Neural progenitor cell (in vitro differentiated cells): ENCODE measurements around the gene IDNK. TPM values are rescaled to one million over a fixed set of nuclear protein-coding genes. Genes with fewer than 3 reads are reported as not detected.

ENCODE experiments used
- DNase-seq: peaks from one replicate; pipeline ENCODE4 v3.0.0-alpha.2; 2016; ENCODE audit warnings: low spot score
- H2AFZ ChIP-seq: fragments of 200-600 bp; sonication (generic); replicated peaks from 2 replicates; pipeline ENCODE4 v1.6.1; 2016; ENCODE audit warnings: antibody characterized with exemption
- H3F3A ChIP-seq: fragments of 200-600 bp; sonication (generic); 2 replicates; pipeline ENCODE4 v1.6.1; 2016; ENCODE audit warnings: antibody characterized with exemption, low read depth
- H3K27ac ChIP-seq: fragments of 200-600 bp; sonication (generic); 2 replicates; pipeline ENCODE4 v1.5.1; 2016; ENCODE audit warnings: mild to moderate bottlenecking
- H3K27me3 ChIP-seq: fragments of 200-600 bp; sonication (generic); 2 replicates; pipeline ENCODE4 v1.6.1; 2016; ENCODE audit warnings: mild to moderate bottlenecking, moderate library complexity
- H3K36me3 ChIP-seq: fragments of 200-600 bp; sonication (generic); 2 replicates; pipeline ENCODE4 v1.5.1; 2016
- H3K4me1 ChIP-seq: fragments of 200-600 bp; sonication (generic); 2 replicates; pipeline ENCODE4 v1.6.1; 2016; ENCODE audit warnings: mixed run types
- H3K4me2 ChIP-seq: fragments of 200-600 bp; sonication (generic); 2 replicates; pipeline ENCODE4 v1.6.1; 2016
- H3K4me3 ChIP-seq: fragments of 200-600 bp; sonication (generic); 2 replicates; pipeline ENCODE4 v1.5.1; 2016
- H3K79me2 ChIP-seq: fragments of 200-600 bp; sonication (generic); 2 replicates; pipeline ENCODE4 v1.6.1; 2016; ENCODE audit warnings: low read depth
- H3K9ac ChIP-seq: fragments of 200-600 bp; sonication (generic); 2 replicates; pipeline ENCODE4 v1.6.1; 2016
- H3K9me3 ChIP-seq: fragments of 200-600 bp; sonication (generic); 2 replicates; pipeline ENCODE4 v1.5.1; 2016; ENCODE audit warnings: low read depth
- H4K20me1 ChIP-seq: fragments of 200-600 bp; sonication (generic); 2 replicates; pipeline ENCODE4 v1.6.1; 2016; ENCODE audit warnings: low read depth
- H3K27ac Mint-ChIP-seq: 3 replicates; pipeline ENCODE4 v1.8.0; 2021; ENCODE audit warnings: mixed read lengths
- H3K27me3 Mint-ChIP-seq: 2 replicates; pipeline ENCODE4 v1.8.0; 2022; ENCODE audit warnings: low read depth, mild to moderate bottlenecking, inconsistent platforms, moderate library complexity, mixed read lengths; ENCODE audit not compliant: insufficient read depth
- H3K36me3 Mint-ChIP-seq: 3 replicates; pipeline ENCODE4 v1.8.0; 2021; ENCODE audit warnings: mixed read lengths
- H3K4me1 Mint-ChIP-seq: 3 replicates; pipeline ENCODE4 v1.8.0; 2021; ENCODE audit warnings: mixed read lengths
- H3K4me3 Mint-ChIP-seq: 3 replicates; pipeline ENCODE4 v1.8.0; 2021; ENCODE audit warnings: mild to moderate bottlenecking, moderate library complexity, mixed read lengths
- H3K9me3 Mint-ChIP-seq: 3 replicates; pipeline ENCODE4 v1.8.0; 2020; ENCODE audit warnings: mixed read lengths
- EZH2 ChIP-seq: fragments of 200-600 bp; sonication (generic); IDR thresholded peaks from 2 replicates; pipeline ENCODE4 v1.6.1; 2017; ENCODE audit warnings: antibody characterized with exemption, mild to moderate bottlenecking, moderate library complexity
- EZH2phosphoT487 ChIP-seq: fragments of 200-600 bp; sonication (generic); IDR thresholded peaks from 2 replicates; pipeline ENCODE4 v1.6.1; 2017; ENCODE audit warnings: antibody characterized with exemption
- total RNA-seq: library from RNA; depleted of rRNA; stranded (reverse); fragments of >200 nt; gene quantifications from 2 replicates; pipeline ENCODE4 v1.2.3, GENCODE V29; 2015; ENCODE audit warnings: low replicate concordance
- TF ChIP-seq, protein P1 (sequence below): fragments of 200-600 bp; sonication (generic); IDR thresholded peaks from 2 replicates; pipeline ENCODE4 v1.5.1; 2017; ENCODE audit warnings: antibody characterized with exemption, mild to moderate bottlenecking

The IDNK gene
- total RNA-seq, 1 donor from 2014 or later = 9.0 TPM

DNA sequence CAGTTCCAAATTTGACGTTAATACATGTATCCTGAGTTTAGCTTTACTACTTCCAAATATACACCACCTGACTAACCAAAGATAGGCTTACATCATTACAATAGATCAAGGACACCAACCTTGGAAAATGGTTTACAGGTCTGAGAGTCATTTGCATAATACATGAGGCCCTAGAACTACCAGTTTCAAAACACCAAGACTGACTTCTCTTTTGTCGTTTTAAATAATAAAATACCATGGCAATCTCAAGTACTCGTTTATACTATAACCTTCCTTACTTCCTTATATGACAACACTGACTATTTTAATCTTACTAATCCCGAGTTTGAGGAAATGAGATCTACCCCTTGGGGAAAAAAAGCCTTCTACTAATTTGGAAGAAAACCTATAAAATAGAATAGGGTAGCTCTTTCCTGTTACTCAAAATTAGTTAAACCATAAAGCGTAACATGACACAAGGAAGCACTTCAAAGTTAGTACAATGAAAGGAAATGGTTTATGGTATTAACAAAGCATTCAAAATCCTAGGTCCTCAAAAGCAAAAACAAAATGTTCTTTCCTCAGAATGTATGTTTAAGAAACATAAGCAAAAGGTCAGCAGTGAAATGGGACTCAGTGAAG is 42.7 kb downstream of the IDNK start:
- no peak for TF ChIP-seq EZH2
- TF ChIP-seq, protein P1, sequence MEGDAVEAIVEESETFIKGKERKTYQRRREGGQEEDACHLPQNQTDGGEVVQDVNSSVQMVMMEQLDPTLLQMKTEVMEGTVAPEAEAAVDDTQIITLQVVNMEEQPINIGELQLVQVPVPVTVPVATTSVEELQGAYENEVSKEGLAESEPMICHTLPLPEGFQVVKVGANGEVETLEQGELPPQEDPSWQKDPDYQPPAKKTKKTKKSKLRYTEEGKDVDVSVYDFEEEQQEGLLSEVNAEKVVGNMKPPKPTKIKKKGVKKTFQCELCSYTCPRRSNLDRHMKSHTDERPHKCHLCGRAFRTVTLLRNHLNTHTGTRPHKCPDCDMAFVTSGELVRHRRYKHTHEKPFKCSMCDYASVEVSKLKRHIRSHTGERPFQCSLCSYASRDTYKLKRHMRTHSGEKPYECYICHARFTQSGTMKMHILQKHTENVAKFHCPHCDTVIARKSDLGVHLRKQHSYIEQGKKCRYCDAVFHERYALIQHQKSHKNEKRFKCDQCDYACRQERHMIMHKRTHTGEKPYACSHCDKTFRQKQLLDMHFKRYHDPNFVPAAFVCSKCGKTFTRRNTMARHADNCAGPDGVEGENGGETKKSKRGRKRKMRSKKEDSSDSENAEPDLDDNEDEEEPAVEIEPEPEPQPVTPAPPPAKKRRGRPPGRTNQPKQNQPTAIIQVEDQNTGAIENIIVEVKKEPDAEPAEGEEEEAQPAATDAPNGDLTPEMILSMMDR = no peak
- TF ChIP-seq EZH2phosphoT487 = no peak
- DNase-seq = no peak
- H2AFZ ChIP-seq = no peak overlapping the region
- no peaks in the 10 kb centered on the region for H3K9me3 ChIP-seq
- no peak overlapping the region for H3K4me3 Mint-ChIP-seq
- H3K27me3 Mint-ChIP-seq = no peaks in the 10 kb centered on the region
- H3F3A ChIP-seq = no peaks in the 10 kb centered on the region
- no peak overlapping the region for H3K9ac ChIP-seq
- H3K4me3 ChIP-seq = no peak overlapping the region
- no peak overlapping the region for H3K4me2 ChIP-seq
- H3K36me3 Mint-ChIP-seq = peaks cover 11% of the 10 kb centered on the region
- H3K79me2 ChIP-seq = no peaks in the 10 kb centered on the region
- H3K27me3 ChIP-seq = no peaks in the 10 kb centered on the region
- peaks cover 12% of the 10 kb centered on the region for H4K20me1 ChIP-seq
- no peak overlapping the region for H3K27ac Mint-ChIP-seq
- H3K4me1 Mint-ChIP-seq = no peaks in the 10 kb centered on the region
- H3K9me3 Mint-ChIP-seq = no peaks in the 10 kb centered on the region
- H3K27ac ChIP-seq = no peak overlapping the region
- H3K36me3 ChIP-seq = peaks cover 15% of the 10 kb centered on the region
- H3K4me1 ChIP-seq = no peaks in the 10 kb centered on the region

DNA sequence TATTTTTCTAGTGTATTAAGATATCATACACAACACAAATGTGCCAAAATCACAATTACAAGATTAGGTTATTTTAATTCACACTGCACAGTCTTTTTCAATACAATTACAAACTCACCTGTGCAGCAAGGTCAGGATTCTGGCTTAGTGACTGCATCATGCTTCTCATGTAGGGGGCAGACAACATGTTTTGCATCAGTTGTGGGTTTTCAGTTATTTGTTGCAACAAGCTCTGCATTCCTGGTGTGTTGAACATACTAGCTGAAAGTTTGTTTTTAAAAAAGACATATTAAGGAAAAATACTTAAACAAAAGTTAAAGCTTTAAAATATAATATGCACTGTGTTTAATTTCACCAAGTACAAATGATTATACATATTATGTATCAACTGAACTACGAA is 46.1 kb downstream of the IDNK start:
- peaks cover 13% of the 10 kb centered on the region for H3K36me3 ChIP-seq
- Mint-ChIP-seq H3K4me1 (no peaks in the 10 kb centered on the region), H3K27me3 (no peaks in the 10 kb centered on the region), H3K27ac (no peak overlapping the region), H3K4me3 (no peak overlapping the region), H3K36me3 (peaks cover 15% of the 10 kb centered on the region), H3K9me3 (no peaks in the 10 kb centered on the region)
- no peaks in the 10 kb centered on the region for H3F3A ChIP-seq
- H3K4me1 ChIP-seq = no peaks in the 10 kb centered on the region
- H3K4me3 ChIP-seq = no peak overlapping the region
- no peaks in the 10 kb centered on the region for H3K9me3 ChIP-seq
- no peak overlapping the region for H2AFZ ChIP-seq
- H3K4me2 ChIP-seq = no peak overlapping the region
- H3K9ac ChIP-seq = no peak overlapping the region
- no peaks in the 10 kb centered on the region for H3K27me3 ChIP-seq
- peaks cover 12% of the 10 kb centered on the region for H4K20me1 ChIP-seq
- TF ChIP-seq, protein P1 = no peak
- TF ChIP-seq EZH2phosphoT487 = no peak
- TF ChIP-seq EZH2 = no peak
- peaks cover 5% of the 10 kb centered on the region for H3K79me2 ChIP-seq
- no peak overlapping the region for H3K27ac ChIP-seq
- DNase-seq = no peak

DNA sequence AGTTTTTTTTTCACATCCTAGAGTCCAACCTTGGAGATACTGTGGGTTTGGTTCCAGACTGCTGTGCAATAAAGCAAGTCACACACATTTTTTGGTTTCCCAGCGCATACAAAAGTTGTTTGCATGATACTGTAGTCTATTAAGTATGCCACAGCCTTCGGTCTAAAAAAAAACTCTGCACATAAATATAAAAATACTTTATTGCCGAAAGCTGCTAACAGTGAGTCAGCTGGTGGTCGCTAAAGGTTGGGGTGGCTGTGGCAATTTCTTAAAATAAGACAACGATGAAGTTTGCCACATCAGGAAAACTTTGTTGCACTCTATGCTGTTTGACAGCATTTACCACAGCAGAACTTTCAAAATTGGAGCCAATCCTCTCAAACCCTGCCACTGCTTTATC is 47.4 kb downstream of the IDNK start:
- Mint-ChIP-seq H3K27me3 (no peaks in the 10 kb centered on the region), H3K4me3 (no peak overlapping the region), H3K9me3 (no peaks in the 10 kb centered on the region), H3K4me1 (no peaks in the 10 kb centered on the region), H3K27ac (no peak overlapping the region), H3K36me3 (peaks cover 15% of the 10 kb centered on the region)
- H3K9ac ChIP-seq = no peak overlapping the region
- peaks cover 17% of the 10 kb centered on the region for H3K79me2 ChIP-seq
- no peak overlapping the region for H3K27ac ChIP-seq
- H3K4me2 ChIP-seq = no peak overlapping the region
- H3F3A ChIP-seq = no peaks in the 10 kb centered on the region
- H2AFZ ChIP-seq = no peak overlapping the region
- H3K36me3 ChIP-seq = peaks cover 13% of the 10 kb centered on the region
- no peak for DNase-seq
- TF ChIP-seq, protein P1 = no peak
- TF ChIP-seq EZH2phosphoT487 (no peak), EZH2 (no peak)
- no peaks in the 10 kb centered on the region for H3K9me3 ChIP-seq
- no peaks in the 10 kb centered on the region for H3K4me1 ChIP-seq
- H4K20me1 ChIP-seq = peaks cover 13% of the 10 kb centered on the region
- no peak overlapping the region for H3K4me3 ChIP-seq
- H3K27me3 ChIP-seq = no peaks in the 10 kb centered on the region
